ENCODE results near the gene NDNF.
A peak's percentile ranks its signal among the peaks of the same experiment; 100 is the strongest.

Gene NDNF

DNA sequence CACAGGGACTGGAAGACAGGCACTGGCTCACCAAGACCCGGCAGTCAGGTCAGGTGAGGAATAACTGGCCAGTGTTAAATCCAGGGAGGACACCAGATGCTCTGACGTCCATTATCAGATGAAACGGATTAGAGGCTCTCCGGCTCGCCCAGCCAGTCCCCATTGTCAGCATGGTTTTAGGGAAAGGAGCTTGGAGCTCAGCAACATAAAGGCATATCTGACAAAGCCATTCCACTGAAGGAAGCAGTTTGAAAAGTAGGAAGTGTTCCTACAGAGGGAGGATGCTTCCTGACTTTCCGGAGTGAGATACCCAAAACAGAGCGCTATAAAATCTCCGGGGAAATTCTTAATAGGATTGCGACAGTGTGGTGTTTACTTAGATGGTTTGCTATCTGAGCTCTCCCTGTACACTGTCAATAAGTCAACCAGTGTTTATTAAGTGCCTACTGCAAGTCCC, 14.8 kb downstream of the NDNF start:
- no peak for TF ChIP-seq ZFX (IDR thresholded peaks at IDR 0.05)
- H3K27ac ChIP-seq = no peak overlapping the region

DNA sequence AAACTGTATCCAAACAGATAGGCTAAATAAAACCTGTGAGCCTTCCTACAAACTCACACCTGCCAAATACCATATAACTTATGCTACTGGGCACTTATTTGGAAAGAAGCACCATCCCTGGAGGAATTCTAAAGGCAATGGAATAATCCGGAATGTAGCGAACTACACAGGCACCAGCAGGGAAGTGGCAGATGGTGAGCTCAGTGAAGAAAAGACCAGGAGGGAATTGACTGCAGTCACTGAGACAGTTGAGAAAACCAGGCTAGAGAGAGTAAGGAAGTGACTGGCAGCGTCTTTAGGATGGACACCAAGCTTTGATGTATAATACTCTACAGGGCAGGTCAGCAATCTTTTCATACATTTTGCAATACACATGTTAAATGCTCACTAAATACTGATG, 16.3 kb downstream of the NDNF start:
- no peak overlapping the region for H3K27ac ChIP-seq
- TF ChIP-seq CTCF (conservative IDR thresholded peaks at IDR 0.05) (no peak), ZFX (IDR thresholded peaks at IDR 0.05) (no peak)

DNA sequence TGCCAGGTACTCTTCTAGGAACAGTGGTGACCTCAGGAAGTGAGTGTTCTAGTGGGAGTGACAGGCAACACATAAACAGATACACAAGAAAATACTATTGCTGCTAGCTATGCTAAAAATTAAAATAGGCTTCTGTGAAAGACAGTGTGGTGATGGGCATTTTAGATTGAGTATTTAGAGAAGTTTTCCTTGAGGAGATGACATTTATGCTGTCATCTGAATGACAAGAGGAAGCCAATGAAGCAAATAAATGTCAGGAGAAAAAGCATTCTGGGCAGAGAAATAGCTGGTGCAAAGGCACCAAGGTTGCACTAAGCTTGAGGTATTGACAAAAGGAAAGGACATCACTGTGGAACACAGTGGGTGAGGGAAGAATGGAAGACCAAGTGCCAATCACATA, 18.0 kb downstream of the NDNF start:
- TF ChIP-seq CTCF (conservative IDR thresholded peaks at IDR 0.05) (no peak), ZFX (IDR thresholded peaks at IDR 0.05) (no peak)
- H3K27ac ChIP-seq = no peak overlapping the region

DNA sequence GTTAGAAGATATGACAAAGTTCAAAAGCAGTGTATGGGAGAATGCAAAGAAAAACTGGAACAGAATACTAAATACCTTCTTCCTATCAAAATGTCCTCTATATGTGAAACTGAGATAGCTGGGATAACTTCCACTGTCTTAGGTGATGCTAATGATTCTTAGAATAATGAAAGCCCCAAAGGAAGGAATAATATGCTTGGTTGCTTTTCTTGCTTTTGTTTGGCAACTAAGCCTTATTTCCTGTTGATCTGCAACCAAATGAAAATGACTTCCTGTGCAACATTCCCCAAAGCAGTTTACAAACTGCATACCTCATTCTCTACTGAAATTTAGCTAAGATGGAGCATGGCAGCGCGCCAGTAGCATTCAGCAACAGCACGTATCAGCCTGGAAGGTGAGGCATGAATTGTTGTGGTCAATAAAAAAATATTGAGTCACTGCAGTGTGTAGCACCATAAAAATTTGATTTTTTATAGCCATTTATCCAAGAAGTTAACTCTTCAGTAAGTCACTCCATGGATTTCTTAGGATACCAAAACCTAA, 18.7 kb downstream of the NDNF start:
- H3K27ac ChIP-seq = no peak overlapping the region
- TF ChIP-seq CTCF (conservative IDR thresholded peaks at IDR 0.05) (no peak), ZFX (IDR thresholded peaks at IDR 0.05) (no peak)

GRCh38 chr4:121050300-121050699, 22.0 kb downstream of the NDNF start:
- TF ChIP-seq ZFX (IDR thresholded peaks at IDR 0.05) = no peak
- peak; percentile 31 for TF ChIP-seq CTCF (conservative IDR thresholded peaks at IDR 0.05)
- H3K27ac ChIP-seq = no peak overlapping the region

DNA sequence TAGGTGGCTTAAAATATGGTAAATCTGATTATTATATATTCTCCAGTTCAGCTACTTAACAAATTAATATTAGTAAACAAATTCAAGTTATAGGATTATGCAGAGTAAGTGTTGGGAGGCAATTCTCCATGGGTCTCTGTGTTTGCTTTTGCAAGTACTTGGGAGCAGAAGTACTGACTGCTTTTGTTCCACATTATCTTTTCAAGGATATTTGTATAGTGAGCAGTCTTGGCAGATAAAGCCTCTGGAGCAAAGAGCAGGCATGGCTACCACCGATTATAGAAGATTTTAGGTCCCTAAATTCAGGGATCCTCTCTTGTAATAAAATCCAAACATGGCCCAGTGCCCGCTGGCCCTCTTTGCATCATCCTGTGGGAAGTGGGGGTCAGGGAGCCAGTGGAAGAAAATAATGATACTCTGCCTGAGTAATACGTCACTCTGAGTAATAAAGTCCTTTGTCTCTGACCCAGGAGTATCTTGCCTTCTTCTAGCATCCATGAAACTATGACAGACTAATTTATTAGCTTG, 23.2 kb downstream of the NDNF start:
- TF ChIP-seq ZFX (IDR thresholded peaks at IDR 0.05) (no peak), CTCF (conservative IDR thresholded peaks at IDR 0.05) (no peak)

DNA sequence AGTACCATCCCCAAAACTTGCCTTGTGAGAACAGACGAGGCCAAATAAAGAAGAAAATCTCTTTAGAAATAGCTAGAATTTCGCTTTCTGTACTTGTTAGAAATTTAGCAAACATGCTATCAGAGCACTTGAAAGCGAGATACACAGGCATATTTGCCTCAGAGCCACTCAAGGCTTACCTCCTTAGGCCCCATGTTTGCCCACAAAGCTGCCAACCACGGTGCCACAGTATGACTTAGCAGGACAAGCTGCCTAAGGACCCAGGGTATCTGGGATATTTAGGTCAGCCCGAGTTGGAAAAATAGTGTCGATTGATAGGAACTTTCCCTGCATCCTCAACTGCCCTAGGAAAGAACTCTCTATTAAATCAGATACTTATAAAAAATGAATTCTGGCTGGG, 24.2 kb downstream of the NDNF start:
- no peak for TF ChIP-seq ZFX (IDR thresholded peaks at IDR 0.05)
- TF ChIP-seq CTCF (conservative IDR thresholded peaks at IDR 0.05) = no peak
- H3K27ac ChIP-seq = no peak overlapping the region

More for the DNA sequence above, 23.2 kb downstream of the NDNF start:
- H3K27ac ChIP-seq = no peak overlapping the region
